CD4-positive, alpha-beta T cell treated with Interleukin-15 for 4 hours (primary cell): ENCODE results near the gene NUCKS1.

Experiments
- DNase-seq: peaks from one replicate; pipeline ENCODE4 v3.0.0-alpha.2; 2020; ENCODE audit warnings: low spot score

Gene NUCKS1

DNA sequence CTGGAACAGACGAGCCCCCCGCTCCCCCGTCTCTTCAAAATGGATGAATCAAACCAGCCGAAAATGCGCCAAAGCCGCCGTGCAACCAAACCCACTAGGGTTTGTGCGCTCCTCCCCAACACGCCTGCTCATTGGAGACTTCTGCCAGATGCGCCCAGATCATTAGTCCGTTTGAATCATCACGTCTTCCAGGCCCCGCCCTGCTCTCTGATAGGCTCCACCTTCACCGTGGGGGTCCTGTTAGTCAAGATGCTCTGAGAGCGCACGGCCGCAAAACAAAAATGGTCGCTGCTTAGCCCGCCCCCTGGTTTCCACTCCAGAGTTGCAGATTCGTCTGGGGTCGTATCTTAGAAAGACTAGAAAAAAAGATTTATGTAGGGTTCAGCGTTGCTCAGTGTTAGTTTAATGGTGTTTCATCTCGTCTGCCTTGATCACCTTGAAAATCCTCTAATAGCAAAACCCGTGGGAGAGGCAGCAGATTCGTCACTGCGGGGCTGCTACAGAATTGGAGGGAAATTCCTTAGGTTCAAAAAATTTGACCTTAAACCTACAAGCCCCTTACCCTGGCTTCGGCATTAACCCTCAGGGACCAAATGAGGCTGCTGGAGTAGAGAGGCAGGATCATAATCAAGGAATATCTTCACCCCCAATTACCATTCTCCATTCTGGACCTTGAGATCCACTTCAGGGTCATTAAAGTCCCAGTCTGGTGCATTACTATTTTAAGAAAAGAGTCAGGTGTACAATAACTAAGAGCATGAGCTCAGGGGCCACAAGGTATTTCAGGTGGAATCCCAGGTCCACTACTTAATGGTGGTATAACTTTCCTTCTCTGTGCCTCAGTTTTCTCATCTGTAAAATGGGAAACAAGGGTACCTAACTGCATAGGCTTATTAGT, at the start of gene NUCKS1:
Gene NUCKS1 (minus strand): TSS at position 45 of the 898 bp plus-strand sequence. CDS start 209 bp downstream, outside the sequence.
- peak; percentile 99 for DNase-seq

- DNase-seq = no peak
These were observed 48.6 kb upstream of the NUCKS1 start for GRCh38 chr1:205798577-205798976.

DNA sequence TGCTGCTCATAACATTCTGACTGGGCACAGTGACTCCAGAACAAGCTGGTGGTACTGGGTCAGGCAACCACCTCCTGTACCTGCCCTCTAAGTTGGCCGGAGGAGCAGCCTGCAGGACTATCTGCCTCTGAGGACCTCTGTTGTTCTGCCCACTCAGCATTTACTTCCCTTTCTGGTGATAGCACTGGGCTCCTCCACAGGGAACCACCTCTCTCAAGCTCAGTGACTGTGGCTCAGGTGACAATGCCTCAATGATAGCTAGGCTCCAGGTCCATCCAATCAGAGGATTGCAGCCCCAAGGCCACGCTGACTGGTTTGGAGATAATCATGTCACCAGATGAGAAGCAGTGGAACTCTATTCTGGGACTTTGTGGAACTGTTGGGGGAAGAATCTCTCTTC, 47.2 kb upstream of the NUCKS1 start:
- DNase-seq = no peak

GRCh38 chr1:205794011-205794730, 44.2 kb upstream of the NUCKS1 start:
- DNase-seq = no peak

DNA sequence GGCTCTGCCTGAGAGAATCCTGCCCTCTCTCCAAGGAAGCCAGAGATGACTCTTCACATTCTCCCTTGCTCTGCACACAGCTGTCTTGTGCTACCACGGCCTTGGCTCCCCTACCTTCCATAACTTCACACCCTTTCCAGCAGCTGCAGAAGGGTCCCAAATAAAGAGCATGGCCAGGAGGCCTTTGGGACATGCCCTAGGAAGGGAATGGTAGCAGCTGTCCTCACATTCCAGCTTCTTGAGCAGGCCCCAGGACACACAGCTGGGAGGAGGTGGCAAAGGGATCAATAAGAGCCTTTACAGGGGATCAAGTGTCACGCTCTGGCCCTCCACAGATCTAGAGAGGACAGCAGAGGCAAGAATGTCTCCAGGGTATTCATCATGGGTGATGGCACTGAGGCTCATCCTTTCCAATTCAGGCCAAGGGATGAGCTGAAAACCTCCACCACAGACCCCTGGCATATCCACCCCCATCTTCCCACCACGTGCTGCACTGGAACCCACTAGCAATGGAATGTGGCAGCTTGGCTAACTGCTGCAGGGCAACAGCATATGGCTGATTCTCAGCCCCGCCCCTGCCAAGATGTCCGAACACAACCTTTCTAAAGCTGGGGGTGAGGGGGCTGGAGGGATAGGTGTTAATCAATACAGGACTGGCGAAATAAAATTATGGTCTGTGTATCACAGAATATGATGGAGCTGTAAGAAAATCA, 43.1 kb upstream of the NUCKS1 start:
- DNase-seq = no peak

DNA sequence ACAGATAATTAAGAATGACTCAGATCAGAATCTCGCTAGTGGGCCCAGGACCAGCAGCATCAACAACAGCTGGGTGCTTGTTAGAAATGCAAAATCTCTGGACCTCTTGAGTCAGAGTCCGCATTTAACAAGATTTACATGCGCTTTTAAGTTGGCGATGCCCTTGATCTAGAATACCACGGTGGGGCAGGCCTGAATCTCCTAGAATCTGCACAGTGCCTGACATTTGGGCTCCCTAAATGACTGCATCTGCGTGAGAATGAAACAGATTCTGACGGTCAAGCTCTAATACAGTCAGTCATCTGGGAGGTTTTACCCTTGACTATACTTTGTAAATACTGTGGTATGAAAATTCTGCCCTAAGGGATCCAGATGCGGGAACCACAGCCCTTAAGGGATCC, 42.5 kb upstream of the NUCKS1 start:
- DNase-seq = no peak

GRCh38 chr1:205791568-205792180, 41.7 kb upstream of the NUCKS1 start:
- DNase-seq = peak; percentile 65

- no peak for DNase-seq
These were observed 37.4 kb upstream of the NUCKS1 start for GRCh38 chr1:205787287-205787916.

GRCh38 chr1:205786601-205787000, 36.6 kb upstream of the NUCKS1 start:
- no peak for DNase-seq

GRCh38 chr1:205785446-205785845, 35.5 kb upstream of the NUCKS1 start:
- DNase-seq = no peak

DNA sequence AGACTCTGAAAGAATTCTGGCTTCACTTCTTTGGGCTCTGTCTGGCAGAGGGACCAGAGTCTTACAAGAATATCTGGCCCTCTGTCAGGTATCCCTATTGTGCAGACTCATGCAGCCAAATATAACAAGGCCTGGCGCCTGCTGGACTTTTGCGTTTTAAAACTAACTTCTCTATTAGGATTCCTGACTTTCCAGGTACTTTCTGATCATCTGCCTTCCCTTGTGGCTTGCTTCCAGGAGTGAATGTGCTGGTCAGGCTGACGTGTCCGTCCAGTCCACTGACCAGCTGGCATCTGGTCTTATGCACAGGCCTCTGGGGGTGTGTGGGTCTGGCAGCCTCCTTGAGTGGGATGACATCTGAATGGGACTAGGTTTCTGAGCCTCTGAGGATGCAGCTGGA, 33.9 kb upstream of the NUCKS1 start:
- DNase-seq = no peak

DNA sequence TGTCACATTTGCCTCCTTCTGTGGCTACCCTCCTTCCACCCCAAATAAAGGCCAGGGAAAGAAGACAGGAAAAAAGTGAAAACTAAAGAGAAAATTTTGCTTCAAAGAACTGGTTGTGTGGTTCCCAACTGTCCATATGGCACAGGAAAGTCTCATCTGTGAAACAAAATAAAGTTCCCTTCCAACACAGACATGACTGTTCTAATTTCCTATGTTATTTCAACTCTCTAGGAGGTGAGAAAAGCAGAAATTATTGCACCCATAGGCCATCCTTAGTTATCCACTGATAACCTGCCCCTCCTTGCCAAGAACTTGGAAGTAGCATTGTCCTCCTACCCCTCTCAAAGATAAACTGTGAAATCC, 33.4 kb upstream of the NUCKS1 start:
- DNase-seq = no peak

GRCh38 chr1:205782627-205783432, 32.8 kb upstream of the NUCKS1 start:
- DNase-seq = no peak

- DNase-seq = no peak
These were observed 30.4 kb upstream of the NUCKS1 start for GRCh38 chr1:205780335-205780734.

GRCh38 chr1:205777994-205778393, 28.0 kb upstream of the NUCKS1 start:
- DNase-seq = no peak

DNA sequence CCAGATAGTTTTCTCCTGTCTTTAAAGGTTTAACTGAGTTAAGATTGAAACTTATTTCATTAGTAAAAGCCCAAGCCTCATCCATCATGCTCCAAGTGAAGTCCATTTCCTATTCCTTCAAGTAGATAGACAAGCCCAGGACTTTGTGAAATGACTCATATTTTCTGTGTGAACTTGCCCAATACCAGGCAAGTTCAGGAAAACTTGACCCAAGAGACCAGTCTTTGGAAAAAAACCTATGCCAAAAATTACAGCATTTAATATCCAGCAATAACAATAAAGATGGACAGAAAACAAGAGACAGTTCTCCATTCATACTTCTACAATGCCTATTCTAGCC, 25.7 kb upstream of the NUCKS1 start:
- DNase-seq = no peak

DNA sequence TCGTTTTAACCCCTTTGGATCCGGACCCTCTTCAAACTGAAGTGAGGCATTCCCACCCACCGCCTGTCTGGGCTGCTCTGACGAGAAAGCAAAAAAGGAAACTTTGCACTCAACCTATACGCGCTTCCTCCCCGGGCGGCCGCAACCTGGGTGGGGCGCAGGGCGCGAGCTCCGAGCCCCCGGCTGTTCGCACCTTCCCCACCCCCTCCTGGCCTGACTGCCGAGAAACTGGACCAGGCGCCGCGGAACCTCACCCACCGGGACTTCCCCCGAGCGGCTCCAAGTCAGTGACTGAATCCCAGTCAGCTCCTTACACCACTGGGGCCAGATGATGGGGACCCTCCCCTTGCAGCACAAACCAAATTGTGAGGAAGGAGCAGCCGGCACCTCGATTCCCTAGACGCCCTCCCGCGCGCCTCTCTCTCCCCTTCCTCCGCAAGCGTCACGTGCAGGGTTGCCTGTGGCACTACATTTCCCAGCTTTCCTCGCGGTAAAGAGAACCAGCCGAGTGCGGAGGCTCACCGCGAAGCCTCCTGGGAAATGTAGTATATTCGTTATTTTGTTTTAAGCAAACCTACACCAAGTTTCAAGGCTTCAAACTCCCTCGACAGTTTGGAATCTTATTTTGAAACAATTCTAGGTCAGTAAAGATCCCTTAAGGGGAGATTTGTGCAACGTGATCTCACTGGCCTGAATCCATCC, 25.2 kb upstream of the NUCKS1 start, which contains the start of gene RAB29:
Gene RAB29 (minus strand): TSS at position 468 of the 702 bp plus-strand sequence. CDS start 526 bp downstream, outside the sequence.
- DNase-seq = peak; percentile 89

GRCh38 chr1:205774198-205775014, 24.4 kb upstream of the NUCKS1 start:
- peak; percentile 34 for DNase-seq

DNA sequence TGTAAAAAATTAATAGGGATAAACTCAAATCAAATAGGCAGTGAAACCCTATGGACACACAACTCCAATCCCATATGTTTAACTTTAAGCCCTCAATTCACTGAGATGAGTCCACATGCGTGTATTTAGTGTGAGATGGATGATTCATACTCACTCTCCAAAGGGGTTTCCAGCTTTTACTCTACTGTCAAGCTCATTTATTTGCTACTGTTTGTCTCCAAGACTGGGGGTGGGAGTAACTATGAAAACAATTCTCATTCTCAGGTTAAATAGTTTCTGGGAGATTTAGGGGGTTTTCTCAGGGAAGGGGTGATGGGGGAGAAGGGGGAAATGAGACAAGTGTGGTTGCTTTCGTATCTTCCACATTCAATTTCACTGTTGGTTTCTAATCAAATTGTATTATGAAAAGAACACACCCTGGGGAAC, 22.6 kb upstream of the NUCKS1 start:
- peak; percentile 23 for DNase-seq
